Caco-2 (cell line): Measurements from ENCODE around the gene OSBPL5. TPM values are rescaled to one million over a fixed set of nuclear protein-coding genes. Genes with fewer than 3 reads are reported as not detected.
"Not testable (repeated sequence)": the region's sequence is repeated elsewhere in the genome, so short reads cannot be mapped to it uniquely, and the experiment has no call there.

Experiments used
- BruUV-seq: library from RNA; stranded (reverse); fragments of 400-500 nt; replicated peaks from 2 replicates; lab custom pipeline; 2021; lab: Mats Ljungman, UMichigan
- CTCF ChIA-PET: fragments of 300-600 bp; sonication (Branson Sonifier 250); formaldehyde crosslinking; loops from one replicate; lab custom pipeline; 2022; ENCODE audit warnings: antibody characterized with exemption; lab: Charles Lee
- POLR2A ChIA-PET: fragments of 300-600 bp; sonication (Branson Sonifier 250); formaldehyde crosslinking; loops from one replicate; lab custom pipeline; 2022; ENCODE audit warnings: antibody characterized with exemption; lab: Charles Lee
- DNase-seq, 2 experiments: peaks; one replicate each; pipeline versions ENCODE4 v3.0.0 to v3.0.0-alpha.2; 2020 to 2022
- H3K27me3 ChIP-seq: replicated peaks from 2 replicates; pipeline ENCODE4 v1.6.0; 2011; ENCODE audit warnings: low read length; ENCODE audit not compliant: control insufficient read depth, insufficient read depth
- H3K36me3 ChIP-seq: 2 replicates; pipeline ENCODE4 v1.5.1; 2011; ENCODE audit warnings: low read length; ENCODE audit not compliant: control insufficient read depth, insufficient read depth
- H3K4me1 ChIP-seq: fragments of 250-450 bp; sonication (Bioruptor Pico); 2 replicates; pipeline ENCODE4 v1.5.1; 2020; ENCODE audit warnings: mild to moderate bottlenecking
- H3K4me3 ChIP-seq: 2 replicates; pipeline ENCODE4 v1.5.1; 2011; ENCODE audit warnings: low read depth, mild to moderate bottlenecking, control low read depth, low read length
- H3K9me3 ChIP-seq: fragments of 250-450 bp; sonication (Bioruptor Pico); 2 replicates; pipeline ENCODE4 v1.5.1; 2020; ENCODE audit warnings: mild to moderate bottlenecking, moderate library complexity
- H3K27ac Mint-ChIP-seq: one replicate; pipeline ENCODE4 v1.8.0; 2022; ENCODE audit warnings: mixed read lengths; ENCODE audit not compliant: unreplicated experiment
- H3K27me3 Mint-ChIP-seq: one replicate; pipeline ENCODE4 v1.8.0; 2022; ENCODE audit warnings: mixed read lengths; ENCODE audit not compliant: insufficient read depth, unreplicated experiment
- H3K36me3 Mint-ChIP-seq: one replicate; pipeline ENCODE4 v1.8.0; 2022; ENCODE audit warnings: mild to moderate bottlenecking, mixed read lengths; ENCODE audit not compliant: insufficient read depth, unreplicated experiment
- H3K4me1 Mint-ChIP-seq: one replicate; pipeline ENCODE4 v1.8.0; 2022; ENCODE audit warnings: low read depth, mixed read lengths; ENCODE audit not compliant: unreplicated experiment
- H3K4me3 Mint-ChIP-seq: one replicate; pipeline ENCODE4 v1.8.0; 2022; ENCODE audit warnings: mild to moderate bottlenecking, moderate library complexity, mixed read lengths; ENCODE audit not compliant: unreplicated experiment
- H3K9me3 Mint-ChIP-seq: one replicate; pipeline ENCODE4 v1.8.0; 2022; ENCODE audit warnings: mixed read lengths; ENCODE audit not compliant: unreplicated experiment
- CTCF ChIP-seq, 2 experiments: fragments of 200-600 bp in 1 of 2; IDR thresholded peaks; 1 replicate in 1 of 2; 2 replicates in 1 of 2; pipeline versions ENCODE4 v1.5.1 to v1.8.0; 2011 to 2022; ENCODE audit warnings: antibody characterized with exemption in 1 of 2, control low read depth in 1 of 2, inconsistent platforms in 1 of 2, low read depth in 1 of 2, low read length in 1 of 2, mild to moderate bottlenecking in 1 of 2, moderate library complexity in 1 of 2; ENCODE audit not compliant: insufficient read depth in 1 of 2, severe bottlenecking in 1 of 2, unreplicated experiment in 1 of 2
- intact Hi-C: fragments of 100-400 bp; cut with micrococcal nuclease; formaldehyde crosslinking; loops from one replicate; pipeline ENCODE4 v1.10.0; 2022; ENCODE audit not compliant: unreplicated experiment
- total RNA-seq: library from RNA; stranded (reverse); gene quantifications from 2 replicates; pipeline ENCODE4 v1.2.3, GENCODE V29; 2022

The OSBPL5 gene
- total RNA-seq, 1 experiment from 2014 or later: 4.9 TPM

GRCh38 chr11:3073029-3073435 lies 92.1 kb downstream of the OSBPL5 start:
- no peaks in the 10 kb centered on the region for H3K27me3 ChIP-seq
- H3K36me3 ChIP-seq: no peaks in the 10 kb centered on the region
- peaks cover 11% of the 10 kb centered on the region for H3K4me1 ChIP-seq
- ChIA-PET POLR2A (no interaction called here), CTCF (no interaction called here)
- intact Hi-C loops: no loop called here
- H3K4me3 ChIP-seq: no peak overlapping the region
- Mint-ChIP-seq H3K27me3 (no peaks in the 10 kb centered on the region), H3K36me3 (no peaks in the 10 kb centered on the region), H3K27ac (no peak overlapping the region), H3K4me3 (no peak overlapping the region), H3K4me1 (peaks cover 10% of the 10 kb centered on the region), H3K9me3 (no peaks in the 10 kb centered on the region)
- no peaks in the 10 kb centered on the region for H3K9me3 ChIP-seq
- TF ChIP-seq CTCF (IDR thresholded peaks at IDR 0.05; ENCODE audit: insufficient read depth in 1 of 2, low read depth in 1 of 2, low read length in 1 of 2, severe bottlenecking in 1 of 2, unreplicated experiment in 1 of 2): no peak
- DNase-seq: no peak
- no TSS peak for BruUV-seq

- no peak overlapping the region for H3K4me3 Mint-ChIP-seq
- no peaks in the 10 kb centered on the region for H3K4me1 ChIP-seq
- no peaks in the 10 kb centered on the region for H3K36me3 Mint-ChIP-seq
- no peak overlapping the region for H3K4me3 ChIP-seq
- DNase-seq: no peak
- no peak overlapping the region for H3K27ac Mint-ChIP-seq
- TF ChIP-seq CTCF (IDR thresholded peaks at IDR 0.05; ENCODE audit: insufficient read depth in 1 of 2, low read depth in 1 of 2, low read length in 1 of 2, severe bottlenecking in 1 of 2, unreplicated experiment in 1 of 2): no peak
- H3K36me3 ChIP-seq: no peaks in the 10 kb centered on the region; the same call in 1 of the 2 replicates
- peaks cover 5% of the 10 kb centered on the region for H3K9me3 Mint-ChIP-seq
- peaks cover 18% of the 10 kb centered on the region for H3K9me3 ChIP-seq
- peaks cover 3% of the 10 kb centered on the region for H3K4me1 Mint-ChIP-seq
- intact Hi-C loops: no loop called here
- H3K27me3 Mint-ChIP-seq: no peaks in the 10 kb centered on the region
- CTCF ChIA-PET: no interaction called here
- no peaks in the 10 kb centered on the region for H3K27me3 ChIP-seq
- POLR2A ChIA-PET: no interaction called here
- BruUV-seq: no TSS peak
Measured at GRCh38 chr11:3069425-3069824, 95.7 kb downstream of the OSBPL5 start.

- H3K36me3 Mint-ChIP-seq, H3K27ac Mint-ChIP-seq, CTCF ChIA-PET, H3K27me3 ChIP-seq, H3K27me3 Mint-ChIP-seq, H3K4me3 Mint-ChIP-seq, BruUV-seq, POLR2A ChIA-PET, intact Hi-C loops, H3K4me3 ChIP-seq, DNase-seq, H3K36me3 ChIP-seq: not testable (repeated sequence)
- Mint-ChIP-seq H3K9me3 (peaks cover 15% of the 10 kb centered on the region), H3K4me1 (peaks cover 17% of the 10 kb centered on the region)
- peaks cover 23% of the 10 kb centered on the region for H3K9me3 ChIP-seq
- H3K4me1 ChIP-seq: peaks cover 10% of the 10 kb centered on the region
Measured at GRCh38 chr11:3066308-3066707, 98.8 kb downstream of the OSBPL5 start.

- H3K36me3 Mint-ChIP-seq, H3K27me3 Mint-ChIP-seq, H3K4me3 Mint-ChIP-seq, POLR2A ChIA-PET, intact Hi-C loops, H3K4me3 ChIP-seq, DNase-seq, CTCF ChIA-PET, H3K27me3 ChIP-seq, H3K36me3 ChIP-seq, BruUV-seq: not testable (repeated sequence)
- Mint-ChIP-seq H3K9me3 (peaks cover 15% of the 10 kb centered on the region), H3K4me1 (peaks cover 17% of the 10 kb centered on the region), H3K27ac (peak overlapping the region; percentile 7)
- Histone ChIP-seq H3K4me1 (peaks cover 10% of the 10 kb centered on the region), H3K9me3 (peaks cover 23% of the 10 kb centered on the region)
Measured at GRCh38 chr11:3064709-3065108, 100.4 kb downstream of the OSBPL5 start.

- Mint-ChIP-seq H3K9me3 (peaks cover 15% of the 10 kb centered on the region), H3K27ac (peak overlapping the region; percentile 7), H3K4me1 (peaks cover 17% of the 10 kb centered on the region)
- H3K4me3 ChIP-seq, H3K27me3 Mint-ChIP-seq, BruUV-seq, H3K4me3 Mint-ChIP-seq, intact Hi-C loops, H3K36me3 Mint-ChIP-seq, POLR2A ChIA-PET, CTCF ChIA-PET, H3K36me3 ChIP-seq, H3K27me3 ChIP-seq: not testable (repeated sequence)
- Histone ChIP-seq H3K4me1 (peaks cover 10% of the 10 kb centered on the region), H3K9me3 (peaks cover 23% of the 10 kb centered on the region)
- DNase-seq: peak in 1 of 2 experiments; percentile 31
Measured at GRCh38 chr11:3063876-3064275, 101.2 kb downstream of the OSBPL5 start.

GRCh38 chr11:3063432-3063831 lies 101.7 kb downstream of the OSBPL5 start:
- H3K36me3 ChIP-seq, H3K27me3 Mint-ChIP-seq, CTCF ChIA-PET, BruUV-seq, H3K36me3 Mint-ChIP-seq, POLR2A ChIA-PET, intact Hi-C loops, DNase-seq, H3K4me3 Mint-ChIP-seq, H3K4me3 ChIP-seq, H3K27me3 ChIP-seq: not testable (repeated sequence)
- Mint-ChIP-seq H3K9me3 (peaks cover 15% of the 10 kb centered on the region), H3K27ac (peak overlapping the region; percentile 7), H3K4me1 (peaks cover 17% of the 10 kb centered on the region)
- H3K4me1 ChIP-seq: peaks cover 10% of the 10 kb centered on the region
- H3K9me3 ChIP-seq: peaks cover 23% of the 10 kb centered on the region
